Measurements from ENCODE around the gene PACS1.

GRCh38 chr11:66218846-66219620, 149.0 kb downstream of the PACS1 start:
- no peak for TF ChIP-seq CTCF (IDR thresholded peaks at IDR 0.05; ENCODE audit: insufficient read depth, low read depth, low read length)
- no peak for TF ChIP-seq EZH2 (IDR thresholded peaks at IDR 0.05; ENCODE audit: insufficient read depth, low read length)

Data from astrocyte (in vitro differentiated cells and primary cell).